HG03139 (cell line): ENCODE measurements around the gene TBC1D1.
A peak's percentile ranks its signal among the peaks of the same experiment; 100 is the strongest.

Experiments
- ATAC-seq: cut with Tn5 transposase; IDR thresholded peaks from one replicate; pipeline ENCODE4 v1.9.1; 2021; ENCODE audit not compliant: unreplicated experiment

Gene TBC1D1

DNA sequence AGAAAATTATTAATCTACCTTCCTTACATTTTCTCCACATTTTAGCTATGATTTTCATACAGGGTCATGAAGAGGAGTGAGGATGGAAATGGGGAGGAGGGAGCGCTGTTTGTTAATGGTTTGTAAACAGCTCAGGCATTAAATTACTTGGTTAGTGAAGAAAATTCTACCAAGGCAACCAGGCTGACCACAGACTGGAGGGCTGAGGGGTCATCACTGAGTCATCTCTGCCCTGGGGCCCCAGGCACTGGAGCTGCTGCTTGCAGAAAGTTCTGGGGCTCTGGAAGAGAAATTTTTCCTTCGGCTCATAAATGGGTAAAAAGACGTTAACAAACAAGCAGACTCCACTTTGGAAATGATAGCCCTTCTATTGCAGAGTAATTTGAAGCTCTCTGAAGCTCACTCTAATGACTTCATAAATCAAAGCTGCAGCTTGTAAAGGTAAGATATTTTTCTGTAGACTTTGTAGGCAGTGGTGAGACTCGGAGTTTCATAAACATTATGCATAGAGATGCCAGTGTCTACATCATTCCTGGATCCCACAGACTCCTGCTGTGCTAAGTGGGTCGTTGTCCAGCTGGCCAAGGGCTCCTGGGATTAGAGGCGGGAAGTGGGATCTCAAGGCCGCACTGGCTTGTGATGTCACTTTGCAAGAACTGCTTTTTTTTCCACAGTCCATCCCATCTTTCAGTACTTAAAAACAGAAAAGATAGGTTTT, 228.9 kb downstream of the TBC1D1 start:
- no peak for ATAC-seq

DNA sequence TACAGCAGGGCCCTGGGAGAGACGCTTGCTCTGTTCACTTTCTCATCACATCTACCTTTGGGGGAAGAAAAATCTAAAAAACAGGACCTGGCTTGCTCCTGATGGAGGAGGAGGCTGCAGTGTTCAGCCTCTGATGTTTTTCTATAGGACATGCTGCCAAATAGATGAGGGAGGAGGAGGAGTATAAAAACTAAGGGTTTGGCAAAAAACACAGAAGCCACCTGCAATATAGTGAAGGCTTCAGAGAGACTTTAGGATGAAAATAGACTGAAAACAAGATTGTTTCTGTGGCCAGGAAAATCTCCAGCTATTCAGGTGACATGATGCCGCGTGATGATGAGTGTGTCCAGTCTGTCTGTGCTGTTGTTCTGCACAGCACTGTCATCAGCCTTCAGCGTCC, 229.9 kb downstream of the TBC1D1 start:
- no peak for ATAC-seq

DNA sequence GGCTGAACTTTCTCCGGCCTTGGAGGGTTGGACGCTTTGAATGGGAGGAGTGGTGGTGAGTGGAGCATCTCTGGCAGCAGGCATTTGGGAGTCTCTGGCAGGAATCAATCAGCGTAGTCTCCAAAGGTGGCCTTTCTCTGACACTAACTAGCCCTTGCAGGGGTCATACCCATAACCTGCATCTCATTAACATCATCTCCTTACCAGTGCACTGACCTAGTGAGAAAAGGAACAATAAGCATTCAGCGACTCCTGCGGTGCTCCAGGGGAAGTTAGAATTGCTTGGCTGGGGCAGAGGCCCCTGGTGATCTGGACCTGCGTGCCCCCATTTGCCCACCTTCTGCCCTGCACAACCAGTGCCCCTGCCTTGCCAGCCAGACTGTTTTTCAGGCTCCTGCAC, 231.2 kb downstream of the TBC1D1 start:
- no peak for ATAC-seq

- ATAC-seq = no peak
These were observed 232.7 kb downstream of the TBC1D1 start for GRCh38 chr4:38123555-38123954.

- ATAC-seq = no peak
These were observed 234.1 kb downstream of the TBC1D1 start for GRCh38 chr4:38124961-38125360.

DNA sequence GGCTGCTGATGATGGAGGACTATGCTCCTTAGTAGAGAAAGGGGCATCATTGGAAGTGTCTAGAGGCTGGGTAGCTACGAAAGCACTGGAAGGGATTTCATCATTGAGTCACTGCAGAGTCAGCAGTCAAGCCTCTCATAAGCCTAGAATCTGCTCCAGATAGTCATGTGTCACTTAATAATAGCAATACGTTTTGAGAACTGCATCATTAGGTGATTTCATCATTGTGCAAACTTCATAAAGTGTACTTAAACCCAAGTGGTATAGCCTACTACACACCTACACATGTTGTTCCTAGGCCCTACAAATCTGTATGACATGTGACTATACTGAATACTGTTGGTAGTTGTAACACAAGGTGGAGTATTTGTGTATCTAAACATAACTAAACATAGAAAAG, 234.9 kb downstream of the TBC1D1 start:
- ATAC-seq = no peak

DNA sequence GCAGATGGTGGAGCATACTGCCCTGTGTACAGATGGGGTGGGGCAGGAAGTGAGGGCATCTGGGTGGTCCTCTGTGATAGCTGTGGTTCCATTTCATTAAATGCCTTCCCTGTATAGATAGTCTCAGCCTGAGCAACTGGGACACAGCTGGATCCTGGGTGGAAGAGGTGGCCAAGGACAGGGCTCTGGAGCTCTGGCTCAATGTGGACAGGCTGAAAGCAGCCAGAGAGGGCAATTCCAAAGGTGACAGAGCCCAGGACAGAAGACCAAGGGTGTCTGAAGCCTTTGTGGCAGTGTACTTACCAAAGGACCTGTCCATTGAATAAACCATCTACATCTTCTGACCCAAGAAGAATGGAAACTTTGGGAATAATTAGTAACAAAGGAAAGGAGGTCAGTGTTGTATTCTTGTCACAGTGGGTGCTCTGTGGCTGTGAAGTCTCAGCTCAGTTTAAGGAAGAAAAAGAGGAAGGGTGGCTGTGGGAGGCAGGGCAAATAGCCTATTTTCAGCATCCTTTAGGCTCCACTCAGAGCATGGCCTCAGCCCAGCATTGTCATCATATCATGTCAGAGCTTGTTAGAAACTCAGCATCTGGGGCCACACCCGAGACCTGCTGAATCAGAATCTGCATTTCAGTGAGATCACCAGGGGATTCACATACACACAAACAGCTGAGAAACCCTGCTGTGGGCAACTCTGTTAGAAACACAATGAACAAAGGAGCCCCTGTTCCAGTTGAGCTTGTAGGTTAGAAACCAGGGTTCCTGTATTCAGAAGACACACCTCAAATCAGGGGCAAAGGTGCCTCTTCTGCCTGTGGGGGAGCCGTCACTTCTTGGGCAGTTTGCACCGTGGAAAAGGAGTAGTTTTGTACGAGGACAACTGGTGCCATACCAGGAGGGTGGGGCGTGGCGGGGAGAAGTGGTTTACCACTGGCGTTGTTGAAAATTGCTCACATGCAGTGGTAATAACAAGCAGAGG, 237.9 kb downstream of the TBC1D1 start:
- ATAC-seq = no peak

DNA sequence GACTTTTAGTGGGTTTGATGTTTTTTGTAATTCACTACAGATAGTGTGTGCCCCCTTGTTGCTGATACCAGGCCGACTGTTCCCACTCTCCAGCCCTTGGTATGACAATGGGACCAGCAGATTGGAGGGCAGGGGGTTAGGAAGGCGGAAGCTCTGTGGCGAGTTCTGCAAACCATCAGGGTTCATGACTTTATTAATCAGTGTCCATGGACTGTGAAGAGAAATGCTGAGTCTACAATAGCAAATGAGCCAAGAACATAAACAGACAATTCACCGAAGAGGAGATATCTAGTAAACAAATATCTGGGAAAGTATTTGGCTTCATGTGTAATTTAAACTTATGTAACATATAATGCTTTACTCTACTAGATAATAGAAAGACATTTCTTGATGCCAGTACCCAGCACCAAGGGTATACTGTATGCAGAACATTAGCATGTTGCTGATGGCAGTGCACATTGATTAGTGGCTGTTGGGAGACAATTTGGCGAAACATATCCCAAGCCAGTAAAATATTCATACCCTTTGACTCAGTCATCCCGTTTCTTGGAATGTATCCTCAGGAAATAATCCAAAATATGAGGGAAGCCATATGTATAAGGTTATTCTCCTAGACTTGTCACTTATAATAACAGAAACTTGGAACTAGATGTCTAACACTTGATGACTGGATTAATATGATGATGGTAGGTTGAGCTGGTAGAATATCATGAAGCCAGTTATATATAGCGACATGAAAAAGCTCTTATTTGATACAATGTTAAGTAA, 238.8 kb downstream of the TBC1D1 start:
- ATAC-seq = no peak

GRCh38 chr4:38130884-38131283, 240.0 kb downstream of the TBC1D1 start:
- ATAC-seq = no peak

DNA sequence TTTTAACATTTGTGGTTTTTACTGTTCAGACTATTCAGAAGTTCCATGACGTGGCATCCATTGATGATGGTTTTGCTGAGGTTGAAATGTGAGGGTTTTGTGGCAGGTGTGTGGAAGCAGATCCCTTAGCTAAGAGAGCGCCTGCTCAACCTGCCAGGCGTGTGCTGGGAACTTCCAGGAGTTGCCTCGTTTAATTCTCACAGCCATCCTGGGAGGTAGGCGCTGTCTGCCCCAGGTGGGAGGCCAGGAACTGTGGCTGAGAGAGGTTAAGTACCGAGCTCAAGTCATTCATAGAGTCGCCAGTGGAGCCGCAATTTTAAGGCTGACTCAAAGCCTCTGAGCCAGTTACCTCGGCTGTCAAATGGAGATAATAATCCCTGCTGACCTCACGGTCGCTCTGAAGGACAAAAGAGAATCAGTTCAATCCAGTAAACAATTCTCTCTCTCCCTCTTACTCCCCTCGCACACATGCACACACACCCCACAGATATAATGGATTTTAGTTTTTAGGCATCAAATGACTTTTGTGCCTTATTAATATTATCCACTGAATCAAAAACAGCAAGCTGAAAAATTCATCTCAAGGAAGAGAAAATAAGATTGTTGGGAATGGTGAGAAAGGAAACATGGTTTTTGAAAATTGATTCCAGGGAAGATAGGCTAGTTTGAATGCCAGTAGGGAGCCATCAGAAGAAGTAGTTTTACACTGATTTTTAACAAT, 240.6 kb downstream of the TBC1D1 start:
- ATAC-seq = no peak

DNA sequence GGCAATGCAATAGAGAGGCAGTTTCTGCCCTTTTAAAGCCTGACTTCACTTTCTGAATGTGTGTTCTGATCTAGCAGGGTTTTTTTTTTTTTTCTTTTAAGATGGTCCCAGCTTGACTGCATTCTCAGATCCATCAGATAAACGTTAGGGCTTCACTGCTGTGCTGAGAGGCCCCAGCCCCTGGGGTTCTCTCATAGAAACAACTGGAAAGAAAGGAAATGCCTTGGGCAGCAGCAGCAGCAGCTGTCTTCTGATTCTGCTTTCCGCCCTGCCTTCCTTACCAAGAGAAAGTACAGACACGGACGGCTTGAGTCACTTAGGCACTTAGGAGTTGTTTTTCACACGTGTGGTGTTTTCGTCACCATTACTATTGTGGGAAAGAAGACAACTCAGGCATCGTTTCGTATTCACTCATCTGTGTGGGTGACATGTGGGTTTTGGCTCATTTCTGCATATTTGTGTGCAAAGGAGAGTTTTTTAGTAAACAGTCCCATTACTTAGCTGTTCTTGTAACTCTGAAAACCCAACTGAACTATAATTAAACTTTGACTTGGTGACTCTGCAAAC, 241.3 kb downstream of the TBC1D1 start:
- peak; percentile 72 for ATAC-seq

DNA sequence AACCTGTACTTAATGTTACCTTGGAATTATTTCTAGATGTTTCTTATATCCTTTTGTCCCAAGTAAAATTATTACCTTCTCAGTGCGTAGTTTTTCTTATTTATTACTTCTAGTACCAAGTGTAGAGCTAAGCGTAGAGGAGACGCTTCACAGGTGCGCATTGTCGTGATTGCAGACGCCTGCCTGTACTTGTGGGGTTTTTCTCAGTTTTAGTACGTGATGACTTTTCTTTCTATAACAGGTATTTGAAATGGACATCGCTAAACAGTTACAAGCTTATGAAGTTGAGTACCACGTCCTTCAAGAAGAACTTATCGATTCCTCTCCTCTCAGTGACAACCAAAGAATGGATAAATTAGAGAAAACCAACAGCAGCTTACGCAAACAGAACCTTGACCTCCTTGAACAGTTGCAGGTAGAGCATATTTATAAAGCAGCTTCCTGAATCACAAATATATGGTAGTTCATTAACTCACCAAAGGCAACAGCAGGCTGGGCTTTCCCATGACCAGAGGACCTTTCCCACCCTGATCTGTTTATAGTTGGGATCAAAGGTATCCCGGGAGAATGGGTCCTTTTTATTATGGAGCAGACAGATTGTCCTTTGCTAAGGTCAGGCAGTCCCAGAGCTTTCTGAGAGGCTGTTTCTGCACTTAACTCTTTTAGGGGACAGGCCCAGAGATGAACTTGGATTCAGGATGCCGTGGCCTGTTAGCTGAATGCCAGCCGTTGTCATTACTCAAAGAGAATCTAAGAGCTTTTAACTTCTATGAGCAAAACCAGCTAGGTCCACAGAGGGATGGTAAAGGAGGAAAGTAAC, 242.2 kb downstream of the TBC1D1 start:
- no peak for ATAC-seq

GRCh38 chr4:38133711-38134480, 243.0 kb downstream of the TBC1D1 start:
- ATAC-seq = no peak

DNA sequence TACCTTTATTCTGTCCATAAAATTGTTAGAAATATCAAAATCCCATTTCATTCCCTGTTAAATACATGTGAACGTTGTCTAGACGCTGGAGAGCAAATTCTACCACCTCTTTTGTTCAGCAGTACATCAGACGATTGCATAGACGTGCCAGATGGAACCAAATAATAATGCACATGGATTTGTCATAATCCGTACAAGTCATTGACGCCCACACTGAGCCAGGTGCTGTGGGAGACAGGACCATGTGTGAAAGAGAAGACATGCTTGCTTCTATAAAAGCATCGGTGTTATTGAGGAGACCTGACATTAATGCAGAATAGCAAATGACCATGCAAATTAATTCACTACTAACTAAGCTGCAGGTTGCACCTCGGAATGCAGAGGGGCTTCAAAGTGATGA, 244.3 kb downstream of the TBC1D1 start:
- ATAC-seq = no peak

GRCh38 chr4:38136604-38137003, 245.7 kb downstream of the TBC1D1 start:
- no peak for ATAC-seq

- ATAC-seq = no peak
These were observed 246.2 kb downstream of the TBC1D1 start for GRCh38 chr4:38137080-38137479.

GRCh38 chr4:38138363-38138762, 247.5 kb downstream of the TBC1D1 start:
- ATAC-seq = no peak

DNA sequence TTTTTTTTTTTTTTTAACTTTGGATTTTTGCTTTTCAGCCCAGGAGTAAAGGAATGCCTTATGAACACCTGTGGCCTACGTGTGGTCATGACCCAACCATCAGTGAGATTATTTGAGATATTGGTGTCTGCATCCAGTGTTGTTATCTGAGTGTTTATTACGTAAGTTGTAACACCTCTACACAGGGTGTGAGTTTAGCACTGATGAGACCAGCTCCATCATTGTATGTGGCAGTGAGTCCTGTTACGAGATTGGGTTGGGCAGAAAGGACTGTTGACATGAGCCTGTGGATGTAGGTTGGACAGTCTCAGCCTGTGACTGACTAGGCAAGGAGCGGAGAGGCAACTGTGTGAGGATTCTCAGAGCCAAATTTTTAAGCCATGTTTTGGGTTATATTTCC, 248.3 kb downstream of the TBC1D1 start:
- no peak for ATAC-seq
